Stimulated activated CD4-positive, alpha-beta T cell treated with anti-CD3 and anti-CD28 coated beads, Interleukin-4, amount 100 ng/mL, for 1 hour (primary cell): ENCODE results near the gene ENHO.

Experiments
- DNase-seq: peaks from one replicate; pipeline ENCODE4 v3.0.0-alpha.2; 2020

ENHO gene

GRCh38 chr9:34522091-34522887 is 501 bp downstream of the ENHO start:
- no peak for DNase-seq

- DNase-seq, result no peak
Measured at GRCh38 chr9:34521406-34522045, 1.3 kb downstream of the ENHO start.

- no peak for DNase-seq
Measured at GRCh38 chr9:34520505-34521385, 2.0 kb downstream of the ENHO start.

- no peak for DNase-seq
Measured at GRCh38 chr9:34520096-34520495, 2.7 kb downstream of the ENHO start.

- no peak for DNase-seq
Measured at GRCh38 chr9:34519321-34520020, 3.3 kb downstream of the ENHO start.

GRCh38 chr9:34518896-34519295 is 3.9 kb downstream of the ENHO start:
- no peak for DNase-seq

- no peak for DNase-seq
Measured at GRCh38 chr9:34518110-34518616, 4.6 kb downstream of the ENHO start.

- DNase-seq, result no peak
Measured at GRCh38 chr9:34517185-34517584, 5.6 kb downstream of the ENHO start.

- DNase-seq, result no peak
Measured at GRCh38 chr9:34515959-34516358, 6.8 kb downstream of the ENHO start.

- DNase-seq, result no peak
Measured at GRCh38 chr9:34514816-34515215, 8.0 kb downstream of the ENHO start.

- no peak for DNase-seq
Measured at GRCh38 chr9:34514401-34514800, 8.4 kb downstream of the ENHO start.

GRCh38 chr9:34513567-34514214 is 9.1 kb downstream of the ENHO start:
- DNase-seq, result no peak

GRCh38 chr9:34512131-34513078 is 10.4 kb downstream of the ENHO start:
- DNase-seq, result no peak

GRCh38 chr9:34510497-34511468 is 12.0 kb downstream of the ENHO start:
- no peak for DNase-seq

- DNase-seq, result no peak
Measured at GRCh38 chr9:34508951-34509350, 13.8 kb downstream of the ENHO start.

- no peak for DNase-seq
Measured at GRCh38 chr9:34508463-34508862, 14.3 kb downstream of the ENHO start.

GRCh38 chr9:34507966-34508365 is 14.8 kb downstream of the ENHO start:
- no peak for DNase-seq

GRCh38 chr9:34507556-34507955 is 15.2 kb downstream of the ENHO start:
- DNase-seq, result no peak

GRCh38 chr9:34506623-34507022 is 16.2 kb downstream of the ENHO start:
- no peak for DNase-seq
